ENCODE results near the gene LMOD2.

DNA sequence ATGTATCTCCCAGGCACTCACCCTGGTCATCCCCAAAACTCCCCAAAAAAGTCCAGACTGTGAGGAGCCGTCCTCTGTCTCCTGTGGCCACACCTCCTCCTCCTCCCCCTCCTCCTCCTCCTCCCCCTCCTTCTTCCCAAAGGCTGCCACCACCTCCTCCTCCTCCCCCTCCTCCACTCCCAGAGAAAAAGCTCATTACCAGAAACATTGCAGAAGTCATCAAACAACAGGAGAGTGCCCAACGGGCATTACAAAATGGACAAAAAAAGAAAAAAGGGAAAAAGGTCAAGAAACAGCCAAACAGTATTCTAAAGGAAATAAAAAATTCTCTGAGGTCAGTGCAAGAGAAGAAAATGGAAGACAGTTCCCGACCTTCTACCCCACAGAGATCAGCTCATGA lies 7.1 kb downstream of the LMOD2 start:
- TF ChIP-seq, protein P1, sequence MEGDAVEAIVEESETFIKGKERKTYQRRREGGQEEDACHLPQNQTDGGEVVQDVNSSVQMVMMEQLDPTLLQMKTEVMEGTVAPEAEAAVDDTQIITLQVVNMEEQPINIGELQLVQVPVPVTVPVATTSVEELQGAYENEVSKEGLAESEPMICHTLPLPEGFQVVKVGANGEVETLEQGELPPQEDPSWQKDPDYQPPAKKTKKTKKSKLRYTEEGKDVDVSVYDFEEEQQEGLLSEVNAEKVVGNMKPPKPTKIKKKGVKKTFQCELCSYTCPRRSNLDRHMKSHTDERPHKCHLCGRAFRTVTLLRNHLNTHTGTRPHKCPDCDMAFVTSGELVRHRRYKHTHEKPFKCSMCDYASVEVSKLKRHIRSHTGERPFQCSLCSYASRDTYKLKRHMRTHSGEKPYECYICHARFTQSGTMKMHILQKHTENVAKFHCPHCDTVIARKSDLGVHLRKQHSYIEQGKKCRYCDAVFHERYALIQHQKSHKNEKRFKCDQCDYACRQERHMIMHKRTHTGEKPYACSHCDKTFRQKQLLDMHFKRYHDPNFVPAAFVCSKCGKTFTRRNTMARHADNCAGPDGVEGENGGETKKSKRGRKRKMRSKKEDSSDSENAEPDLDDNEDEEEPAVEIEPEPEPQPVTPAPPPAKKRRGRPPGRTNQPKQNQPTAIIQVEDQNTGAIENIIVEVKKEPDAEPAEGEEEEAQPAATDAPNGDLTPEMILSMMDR (conservative IDR thresholded peaks at IDR 0.05; ENCODE audit: low read depth, low read length): no peak
- no peak for TF ChIP-seq EZH2 (IDR thresholded peaks at IDR 0.05; ENCODE audit: low read length, unreplicated experiment)
